Measurements from ENCODE around the gene GTF2H1.
"Not testable (repeated sequence)": the region's sequence is repeated elsewhere in the genome, so short reads cannot be mapped to it uniquely, and the experiment has no call there.

The GTF2H1 gene

GRCh38 chr11:18404062-18404461 lies 81.7 kb downstream of the GTF2H1 start:
- Histone ChIP-seq H3K27me3 (ENCODE audit: insufficient read depth, low read length, poor library complexity, severe bottlenecking) (no peaks in the 10 kb centered on the region), H3K79me2 (ENCODE audit: insufficient read depth, low read length) (peaks cover 58% of the 10 kb centered on the region), H3K9me3 (ENCODE audit: insufficient read depth, low read depth, low read length) (no peaks in the 10 kb centered on the region), H3K9me2 (replicated peaks; ENCODE audit: low read depth, low read length) (no peaks in the 10 kb centered on the region), H3F3A (ENCODE audit: low read depth) (peaks cover 13% of the 10 kb centered on the region; the same call in 1 of the 2 replicates), H4K20me1 (ENCODE audit: insufficient read depth, low read length, poor library complexity, severe bottlenecking) (peaks cover 73% of the 10 kb centered on the region), H3K4me1 (ENCODE audit: insufficient read depth, low read length, poor library complexity, severe bottlenecking) (peaks cover 28% of the 10 kb centered on the region), H3K36me3 (ENCODE audit: insufficient read depth, low read length) (peaks cover 93% of the 10 kb centered on the region), H3K4me3 (ENCODE audit: low read length, poor library complexity, severe bottlenecking) (no peak overlapping the region), H3K9ac (ENCODE audit: low read depth, low read length, poor library complexity, severe bottlenecking) (no peak overlapping the region), H3K4me2 (ENCODE audit: low read depth, low read length, poor library complexity, severe bottlenecking) (peak overlapping the region; percentile 66), H2AFZ (ENCODE audit: low read length) (no peak overlapping the region)
- no peak for TF ChIP-seq EZH2phosphoT487 (IDR thresholded peaks at IDR 0.05; ENCODE audit: borderline replicate concordance)
- TF ChIP-seq CTCF (conservative IDR thresholded peaks at IDR 0.05; ENCODE audit: low read length) = no peak

GRCh38 chr11:18407400-18407799 lies 85.0 kb downstream of the GTF2H1 start:
- H3K9me2 ChIP-seq (replicated peaks; ENCODE audit: low read depth, low read length); H2AFZ ChIP-seq (ENCODE audit: low read length); H3K9ac ChIP-seq (ENCODE audit: low read depth, low read length, poor library complexity, severe bottlenecking); H3K4me2 ChIP-seq (ENCODE audit: low read depth, low read length, poor library complexity, severe bottlenecking); H3K27me3 ChIP-seq (ENCODE audit: insufficient read depth, low read length, poor library complexity, severe bottlenecking); H3K4me3 ChIP-seq (ENCODE audit: low read length, poor library complexity, severe bottlenecking); H3K9me3 ChIP-seq (ENCODE audit: insufficient read depth, low read depth, low read length): not testable (repeated sequence)
- Histone ChIP-seq H3K79me2 (ENCODE audit: insufficient read depth, low read length) (peaks cover 27% of the 10 kb centered on the region), H3K4me1 (ENCODE audit: insufficient read depth, low read length, poor library complexity, severe bottlenecking) (peaks cover 10% of the 10 kb centered on the region), H4K20me1 (ENCODE audit: insufficient read depth, low read length, poor library complexity, severe bottlenecking) (peaks cover 47% of the 10 kb centered on the region), H3K36me3 (ENCODE audit: insufficient read depth, low read length) (peaks cover 67% of the 10 kb centered on the region), H3F3A (ENCODE audit: low read depth) (peaks cover 13% of the 10 kb centered on the region; the same call in 1 of the 2 replicates)

- no peaks in the 10 kb centered on the region for H3K27me3 ChIP-seq (ENCODE audit: insufficient read depth, low read length, poor library complexity, severe bottlenecking)
- peaks cover 14% of the 10 kb centered on the region for H3K79me2 ChIP-seq (ENCODE audit: insufficient read depth, low read length)
- no peaks in the 10 kb centered on the region for H3K9me2 ChIP-seq (replicated peaks; ENCODE audit: low read depth, low read length)
- H3K4me2 ChIP-seq (ENCODE audit: low read depth, low read length, poor library complexity, severe bottlenecking) = no peak overlapping the region
- no peak overlapping the region for H3K9ac ChIP-seq (ENCODE audit: low read depth, low read length, poor library complexity, severe bottlenecking)
- peaks cover 13% of the 10 kb centered on the region; the same call in 1 of the 2 replicates for H3F3A ChIP-seq (ENCODE audit: low read depth)
- H2AFZ ChIP-seq (ENCODE audit: low read length) = no peak overlapping the region
- no peaks in the 10 kb centered on the region for H3K9me3 ChIP-seq (ENCODE audit: insufficient read depth, low read depth, low read length)
- H3K4me1 ChIP-seq (ENCODE audit: insufficient read depth, low read length, poor library complexity, severe bottlenecking) = no peaks in the 10 kb centered on the region
- H3K4me3 ChIP-seq (ENCODE audit: low read length, poor library complexity, severe bottlenecking) = no peak overlapping the region
- TF ChIP-seq CTCF (conservative IDR thresholded peaks at IDR 0.05; ENCODE audit: low read length) (no peak), EZH2phosphoT487 (IDR thresholded peaks at IDR 0.05; ENCODE audit: borderline replicate concordance) (no peak)
- peaks cover 53% of the 10 kb centered on the region for H3K36me3 ChIP-seq (ENCODE audit: insufficient read depth, low read length)
- peaks cover 34% of the 10 kb centered on the region for H4K20me1 ChIP-seq (ENCODE audit: insufficient read depth, low read length, poor library complexity, severe bottlenecking)
Observed at GRCh38 chr11:18408558-18409291, 86.4 kb downstream of the GTF2H1 start.

GRCh38 chr11:18416459-18416858 lies 94.1 kb downstream of the GTF2H1 start:
- Histone ChIP-seq H4K20me1 (ENCODE audit: insufficient read depth, low read length, poor library complexity, severe bottlenecking) (no peaks in the 10 kb centered on the region), H3K9ac (ENCODE audit: low read depth, low read length, poor library complexity, severe bottlenecking) (no peak overlapping the region), H3K36me3 (ENCODE audit: insufficient read depth, low read length) (no peaks in the 10 kb centered on the region), H3K9me3 (ENCODE audit: insufficient read depth, low read depth, low read length) (no peaks in the 10 kb centered on the region), H2AFZ (ENCODE audit: low read length) (no peak overlapping the region), H3K4me3 (ENCODE audit: low read length, poor library complexity, severe bottlenecking) (no peak overlapping the region), H3F3A (ENCODE audit: low read depth) (no peaks in the 10 kb centered on the region), H3K4me2 (ENCODE audit: low read depth, low read length, poor library complexity, severe bottlenecking) (no peak overlapping the region), H3K79me2 (ENCODE audit: insufficient read depth, low read length) (no peaks in the 10 kb centered on the region), H3K4me1 (ENCODE audit: insufficient read depth, low read length, poor library complexity, severe bottlenecking) (peaks cover 6% of the 10 kb centered on the region), H3K27me3 (ENCODE audit: insufficient read depth, low read length, poor library complexity, severe bottlenecking) (no peaks in the 10 kb centered on the region), H3K9me2 (replicated peaks; ENCODE audit: low read depth, low read length) (no peaks in the 10 kb centered on the region)
- no peak for TF ChIP-seq EZH2phosphoT487 (IDR thresholded peaks at IDR 0.05; ENCODE audit: borderline replicate concordance)
